ENCODE measurements around the gene TJP2.

Gene TJP2

GRCh38 chr9:69141851-69142250, 32.2 kb upstream of the TJP2 start:
- Histone ChIP-seq H3K4me3 (ENCODE audit: extremely low read depth, insufficient read depth, low read length, poor library complexity, severe bottlenecking) (no peak overlapping the region), H3K27ac (ENCODE audit: low read depth, low read length, severe bottlenecking) (no peak overlapping the region), H3K4me1 (ENCODE audit: control insufficient read depth, insufficient read depth, low read length, poor library complexity, severe bottlenecking) (no peaks in the 10 kb centered on the region), H3K9me3 (ENCODE audit: control insufficient read depth, low read length) (no peaks in the 10 kb centered on the region), H3K36me3 (ENCODE audit: control insufficient read depth, insufficient read depth, low read length) (no peaks in the 10 kb centered on the region)
- 94 to 96% methylated on average over 5 of the region's 5 CpGs for WGBS, 2 experiments (ENCODE audit: insufficient coverage in 2 of 2)

GRCh38 chr9:69143291-69143690, 30.8 kb upstream of the TJP2 start:
- no peaks in the 10 kb centered on the region for H3K9me3 ChIP-seq (ENCODE audit: control insufficient read depth, low read length)
- WGBS, 2 experiments (ENCODE audit: insufficient coverage in 2 of 2) = 100% methylated on average over 1 of the region's 1 CpG
- no peak overlapping the region for H3K27ac ChIP-seq (ENCODE audit: low read depth, low read length, severe bottlenecking)
- H3K4me3 ChIP-seq (ENCODE audit: extremely low read depth, insufficient read depth, low read length, poor library complexity, severe bottlenecking) = no peak overlapping the region
- no peaks in the 10 kb centered on the region for H3K36me3 ChIP-seq (ENCODE audit: control insufficient read depth, insufficient read depth, low read length)
- H3K4me1 ChIP-seq (ENCODE audit: control insufficient read depth, insufficient read depth, low read length, poor library complexity, severe bottlenecking) = no peaks in the 10 kb centered on the region

GRCh38 chr9:69145144-69145715, 28.8 kb upstream of the TJP2 start:
- Histone ChIP-seq H3K36me3 (ENCODE audit: control insufficient read depth, insufficient read depth, low read length) (no peaks in the 10 kb centered on the region), H3K4me3 (ENCODE audit: extremely low read depth, insufficient read depth, low read length, poor library complexity, severe bottlenecking) (no peak overlapping the region), H3K27ac (ENCODE audit: low read depth, low read length, severe bottlenecking) (no peak overlapping the region), H3K4me1 (ENCODE audit: control insufficient read depth, insufficient read depth, low read length, poor library complexity, severe bottlenecking) (no peaks in the 10 kb centered on the region), H3K9me3 (ENCODE audit: control insufficient read depth, low read length) (no peaks in the 10 kb centered on the region)
- WGBS, 2 experiments (ENCODE audit: insufficient coverage in 2 of 2) = 82 to 92% methylated on average over 2 of the region's 8 CpGs

- H3K4me1 ChIP-seq (ENCODE audit: control insufficient read depth, insufficient read depth, low read length, poor library complexity, severe bottlenecking) = no peaks in the 10 kb centered on the region
- no peaks in the 10 kb centered on the region for H3K36me3 ChIP-seq (ENCODE audit: control insufficient read depth, insufficient read depth, low read length)
- H3K27ac ChIP-seq (ENCODE audit: low read depth, low read length, severe bottlenecking) = no peak overlapping the region
- WGBS, 2 experiments (ENCODE audit: insufficient coverage in 2 of 2) = 94 to 98% methylated on average over 6 to 9 of the region's 11 CpGs
- H3K4me3 ChIP-seq (ENCODE audit: extremely low read depth, insufficient read depth, low read length, poor library complexity, severe bottlenecking) = no peak overlapping the region
- no peaks in the 10 kb centered on the region for H3K9me3 ChIP-seq (ENCODE audit: control insufficient read depth, low read length)
These were observed 26.8 kb upstream of the TJP2 start for GRCh38 chr9:69147041-69147834.

GRCh38 chr9:69149321-69149807, 24.7 kb upstream of the TJP2 start:
- no peaks in the 10 kb centered on the region for H3K36me3 ChIP-seq (ENCODE audit: control insufficient read depth, insufficient read depth, low read length)
- 70 to 100% methylated on average over 2 to 3 of the region's 7 CpGs for WGBS, 2 experiments (ENCODE audit: insufficient coverage in 2 of 2)
- H3K4me3 ChIP-seq (ENCODE audit: extremely low read depth, insufficient read depth, low read length, poor library complexity, severe bottlenecking) = no peak overlapping the region
- H3K4me1 ChIP-seq (ENCODE audit: control insufficient read depth, insufficient read depth, low read length, poor library complexity, severe bottlenecking) = no peaks in the 10 kb centered on the region
- H3K27ac ChIP-seq (ENCODE audit: low read depth, low read length, severe bottlenecking) = no peak overlapping the region
- no peaks in the 10 kb centered on the region for H3K9me3 ChIP-seq (ENCODE audit: control insufficient read depth, low read length)

- Histone ChIP-seq H3K4me1 (ENCODE audit: control insufficient read depth, insufficient read depth, low read length, poor library complexity, severe bottlenecking) (no peaks in the 10 kb centered on the region), H3K9me3 (ENCODE audit: control insufficient read depth, low read length) (no peaks in the 10 kb centered on the region), H3K4me3 (ENCODE audit: extremely low read depth, insufficient read depth, low read length, poor library complexity, severe bottlenecking) (no peak overlapping the region), H3K36me3 (ENCODE audit: control insufficient read depth, insufficient read depth, low read length) (no peaks in the 10 kb centered on the region), H3K27ac (ENCODE audit: low read depth, low read length, severe bottlenecking) (no peak overlapping the region)
- WGBS, 2 experiments (ENCODE audit: insufficient coverage in 2 of 2) = 84 to 91% methylated on average over 3 to 5 of the region's 7 CpGs
These were observed 22.6 kb upstream of the TJP2 start for GRCh38 chr9:69151506-69151905.

- H3K36me3 ChIP-seq (ENCODE audit: control insufficient read depth, insufficient read depth, low read length) = no peaks in the 10 kb centered on the region
- no peaks in the 10 kb centered on the region for H3K9me3 ChIP-seq (ENCODE audit: control insufficient read depth, low read length)
- H3K27ac ChIP-seq (ENCODE audit: low read depth, low read length, severe bottlenecking) = no peak overlapping the region
- H3K4me1 ChIP-seq (ENCODE audit: control insufficient read depth, insufficient read depth, low read length, poor library complexity, severe bottlenecking) = no peaks in the 10 kb centered on the region
- H3K4me3 ChIP-seq (ENCODE audit: extremely low read depth, insufficient read depth, low read length, poor library complexity, severe bottlenecking) = no peak overlapping the region
- WGBS, 2 experiments (ENCODE audit: insufficient coverage in 2 of 2) = 90 to 97% methylated on average over 6 to 8 of the region's 9 CpGs
These were observed 20.2 kb upstream of the TJP2 start for GRCh38 chr9:69153707-69154521.

- no peaks in the 10 kb centered on the region for H3K36me3 ChIP-seq (ENCODE audit: control insufficient read depth, insufficient read depth, low read length)
- no peaks in the 10 kb centered on the region for H3K9me3 ChIP-seq (ENCODE audit: control insufficient read depth, low read length)
- H3K4me1 ChIP-seq (ENCODE audit: control insufficient read depth, insufficient read depth, low read length, poor library complexity, severe bottlenecking) = no peaks in the 10 kb centered on the region
- peak overlapping the region; percentile 46 for H3K27ac ChIP-seq (ENCODE audit: low read depth, low read length, severe bottlenecking)
- WGBS, 2 experiments (ENCODE audit: insufficient coverage in 2 of 2) = 48 to 55% methylated on average over 7 to 8 of the region's 8 CpGs
- no peak overlapping the region for H3K4me3 ChIP-seq (ENCODE audit: extremely low read depth, insufficient read depth, low read length, poor library complexity, severe bottlenecking)
These were observed 18.6 kb upstream of the TJP2 start for GRCh38 chr9:69155341-69156030.

- no peak overlapping the region for H3K27ac ChIP-seq (ENCODE audit: low read depth, low read length, severe bottlenecking)
- H3K4me1 ChIP-seq (ENCODE audit: control insufficient read depth, insufficient read depth, low read length, poor library complexity, severe bottlenecking) = no peaks in the 10 kb centered on the region
- 79 to 91% methylated on average over 7 of the region's 8 CpGs for WGBS, 2 experiments (ENCODE audit: insufficient coverage in 2 of 2)
- no peak overlapping the region for H3K4me3 ChIP-seq (ENCODE audit: extremely low read depth, insufficient read depth, low read length, poor library complexity, severe bottlenecking)
- H3K36me3 ChIP-seq (ENCODE audit: control insufficient read depth, insufficient read depth, low read length) = no peaks in the 10 kb centered on the region
- H3K9me3 ChIP-seq (ENCODE audit: control insufficient read depth, low read length) = no peaks in the 10 kb centered on the region
These were observed 16.2 kb upstream of the TJP2 start for GRCh38 chr9:69157751-69158466.

- Histone ChIP-seq H3K27ac (ENCODE audit: low read depth, low read length, severe bottlenecking) (no peak overlapping the region), H3K4me3 (ENCODE audit: extremely low read depth, insufficient read depth, low read length, poor library complexity, severe bottlenecking) (no peak overlapping the region)
- 90 to 91% methylated on average over 2 to 3 of the region's 3 CpGs for WGBS, 2 experiments (ENCODE audit: insufficient coverage in 2 of 2)
These were observed 15.6 kb upstream of the TJP2 start for GRCh38 chr9:69158471-69158870.

More at GRCh38 chr9:69158471-69158870, 15.6 kb upstream of the TJP2 start:
- Histone ChIP-seq H3K4me1 (ENCODE audit: control insufficient read depth, insufficient read depth, low read length, poor library complexity, severe bottlenecking) (no peaks in the 10 kb centered on the region), H3K36me3 (ENCODE audit: control insufficient read depth, insufficient read depth, low read length) (no peaks in the 10 kb centered on the region), H3K9me3 (ENCODE audit: control insufficient read depth, low read length) (no peaks in the 10 kb centered on the region)
